Parathyroid adenoma (tissue), 2 donors: Measurements from ENCODE around the gene SERPINF2.

Experiments
- H2AFZ ChIP-seq: fragments of 300-600 bp; sonication (generic); one replicate; pipeline ENCODE4 v1.7.0; 2017; ENCODE audit warnings: antibody characterized with exemption, mild to moderate bottlenecking
- H3K27ac ChIP-seq: fragments of 300-600 bp; sonication (generic); one replicate; pipeline ENCODE4 v1.7.0; 2017
- H3K27me3 ChIP-seq: fragments of 300-600 bp; sonication (generic); one replicate; pipeline ENCODE4 v1.7.0; 2017; ENCODE audit warnings: low read length; ENCODE audit not compliant: control insufficient read depth, insufficient read depth
- H3K36me3 ChIP-seq: fragments of 300-600 bp; sonication (generic); one replicate; pipeline ENCODE4 v1.7.0; 2017; ENCODE audit warnings: low read length; ENCODE audit not compliant: control insufficient read depth, insufficient read depth
- H3K4me1 ChIP-seq: fragments of 300-600 bp; sonication (generic); one replicate; pipeline ENCODE4 v1.7.0; 2017; ENCODE audit warnings: control low read depth
- H3K4me2 ChIP-seq: fragments of 300-600 bp; sonication (generic); one replicate; pipeline ENCODE4 v1.7.0; 2017; ENCODE audit warnings: low read length
- H3K4me3 ChIP-seq: fragments of 300-600 bp; sonication (generic); one replicate; pipeline ENCODE4 v1.7.0; 2017; ENCODE audit warnings: low read depth, low read length
- H3K79me2 ChIP-seq: fragments of 300-600 bp; sonication (generic); one replicate; pipeline ENCODE4 v1.7.0; 2017; ENCODE audit warnings: control low read depth
- H3K9ac ChIP-seq: fragments of 300-600 bp; sonication (generic); one replicate; pipeline ENCODE4 v1.7.0; 2017; ENCODE audit warnings: mild to moderate bottlenecking
- H3K9me3 ChIP-seq: fragments of 300-600 bp; sonication (generic); one replicate; pipeline ENCODE4 v1.7.0; 2017; ENCODE audit warnings: low read length; ENCODE audit not compliant: control insufficient read depth
- TF ChIP-seq, protein P1 (sequence below): fragments of 300-600 bp; sonication (generic); IDR thresholded peaks from one replicate; pipeline ENCODE4 v1.7.0; 2017; ENCODE audit warnings: antibody characterized with exemption, mild to moderate bottlenecking
- donor health status: primary hyperparathyroidism.

SERPINF2 gene

GRCh38 chr17:1715803-1716075 is 26.9 kb upstream of the SERPINF2 start:
- Histone ChIP-seq H3K4me2 (peak overlapping the region; percentile 99), H3K9me3 (no peaks in the 10 kb centered on the region), H3K4me3 (peak overlapping the region; percentile 98), H3K36me3 (no peaks in the 10 kb centered on the region), H2AFZ (peak overlapping the region; percentile 61), H3K9ac (peak overlapping the region; percentile 87), H3K27me3 (no peaks in the 10 kb centered on the region), H3K27ac (peak overlapping the region; percentile 94), H3K79me2 (peaks cover 8% of the 10 kb centered on the region), H3K4me1 (peaks cover 28% of the 10 kb centered on the region)
- TF ChIP-seq, protein P1, sequence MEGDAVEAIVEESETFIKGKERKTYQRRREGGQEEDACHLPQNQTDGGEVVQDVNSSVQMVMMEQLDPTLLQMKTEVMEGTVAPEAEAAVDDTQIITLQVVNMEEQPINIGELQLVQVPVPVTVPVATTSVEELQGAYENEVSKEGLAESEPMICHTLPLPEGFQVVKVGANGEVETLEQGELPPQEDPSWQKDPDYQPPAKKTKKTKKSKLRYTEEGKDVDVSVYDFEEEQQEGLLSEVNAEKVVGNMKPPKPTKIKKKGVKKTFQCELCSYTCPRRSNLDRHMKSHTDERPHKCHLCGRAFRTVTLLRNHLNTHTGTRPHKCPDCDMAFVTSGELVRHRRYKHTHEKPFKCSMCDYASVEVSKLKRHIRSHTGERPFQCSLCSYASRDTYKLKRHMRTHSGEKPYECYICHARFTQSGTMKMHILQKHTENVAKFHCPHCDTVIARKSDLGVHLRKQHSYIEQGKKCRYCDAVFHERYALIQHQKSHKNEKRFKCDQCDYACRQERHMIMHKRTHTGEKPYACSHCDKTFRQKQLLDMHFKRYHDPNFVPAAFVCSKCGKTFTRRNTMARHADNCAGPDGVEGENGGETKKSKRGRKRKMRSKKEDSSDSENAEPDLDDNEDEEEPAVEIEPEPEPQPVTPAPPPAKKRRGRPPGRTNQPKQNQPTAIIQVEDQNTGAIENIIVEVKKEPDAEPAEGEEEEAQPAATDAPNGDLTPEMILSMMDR = no peak

- Histone ChIP-seq H3K79me2 (peaks cover 8% of the 10 kb centered on the region), H3K36me3 (no peaks in the 10 kb centered on the region), H3K27ac (peak overlapping the region; percentile 99), H3K4me1 (peaks cover 28% of the 10 kb centered on the region), H3K9me3 (no peaks in the 10 kb centered on the region), H3K27me3 (no peaks in the 10 kb centered on the region), H3K4me2 (peak overlapping the region; percentile 99), H3K9ac (peak overlapping the region; percentile 87), H2AFZ (peak overlapping the region; percentile 74), H3K4me3 (peak overlapping the region; percentile 98)
- TF ChIP-seq, protein P1 = peak; percentile 15
Observed at GRCh38 chr17:1716076-1716911, 26.4 kb upstream of the SERPINF2 start.

DNA sequence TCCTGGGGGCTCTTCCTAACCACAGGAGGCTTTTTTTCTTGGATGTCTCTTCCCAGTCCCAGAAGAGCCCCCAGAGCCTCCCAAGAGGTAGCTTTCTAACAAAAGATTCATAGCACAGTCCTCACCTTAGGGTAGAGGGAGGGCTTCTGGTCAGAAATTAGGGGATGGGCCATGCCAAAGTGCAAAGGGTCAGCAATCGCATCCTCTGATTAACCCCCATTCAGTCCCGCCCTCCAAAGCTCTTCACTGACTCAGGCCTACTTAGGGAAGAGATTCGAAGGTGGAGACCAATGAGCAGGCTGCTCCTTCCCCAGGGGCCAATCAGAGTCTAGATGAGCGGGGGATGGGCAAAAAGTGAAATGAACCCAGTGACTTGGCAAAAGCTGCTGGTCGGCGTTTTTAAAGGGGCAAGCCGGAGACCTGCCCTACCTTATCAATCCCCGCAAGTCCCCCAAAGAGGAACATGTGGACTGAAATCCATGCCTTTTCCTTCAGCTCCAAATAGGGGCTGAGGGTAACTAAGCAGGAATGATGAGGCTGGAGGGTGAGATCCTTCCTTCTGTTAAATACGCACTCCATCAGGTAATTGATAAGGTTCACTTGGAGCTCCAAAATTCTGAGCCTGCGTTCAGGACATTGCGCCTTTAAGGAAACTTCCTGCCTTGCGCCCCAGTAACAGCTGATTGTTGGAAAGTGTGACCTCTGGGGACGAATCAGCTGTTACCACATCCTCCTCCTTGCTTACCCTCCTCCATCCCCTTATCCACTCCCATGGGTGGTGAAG is 25.6 kb upstream of the SERPINF2 start:
- Histone ChIP-seq H3K9ac (peak overlapping the region; percentile 61), H3K79me2 (peaks cover 8% of the 10 kb centered on the region), H2AFZ (peak overlapping the region; percentile 74), H3K36me3 (no peaks in the 10 kb centered on the region), H3K4me2 (peak overlapping the region; percentile 99), H3K27ac (peak overlapping the region; percentile 99), H3K27me3 (no peaks in the 10 kb centered on the region), H3K4me1 (peaks cover 28% of the 10 kb centered on the region), H3K4me3 (peak overlapping the region; percentile 98), H3K9me3 (no peaks in the 10 kb centered on the region)
- TF ChIP-seq, protein P1 = no peak

- Histone ChIP-seq H3K36me3 (no peaks in the 10 kb centered on the region), H2AFZ (peak overlapping the region; percentile 39), H3K4me1 (peaks cover 27% of the 10 kb centered on the region), H3K9me3 (no peaks in the 10 kb centered on the region), H3K4me3 (peak overlapping the region; percentile 98), H3K4me2 (peak overlapping the region; percentile 37), H3K27me3 (no peaks in the 10 kb centered on the region), H3K79me2 (peaks cover 2% of the 10 kb centered on the region), H3K9ac (no peak overlapping the region), H3K27ac (peak overlapping the region; percentile 99)
- TF ChIP-seq, protein P1 = no peak
Observed at GRCh38 chr17:1718362-1719165, 24.1 kb upstream of the SERPINF2 start.
